CD4-positive, alpha-beta T cell (primary cell): Measurements from ENCODE around the gene METTL14. TPM values are rescaled to one million over a fixed set of nuclear protein-coding genes. Genes with fewer than 3 reads are reported as not detected.
"Not testable (repeated sequence)": the region's sequence is repeated elsewhere in the genome, so short reads cannot be mapped to it uniquely, and the experiment has no call there.

ENCODE experiments used
- ATAC-seq: fragments of 200-7000 bp; cut with Tn5 transposase; one replicate; pipeline ENCODE4 v1.10.0; 2022; ENCODE audit warnings: mild to moderate bottlenecking; ENCODE audit not compliant: poor library complexity
- CTCF ChIA-PET: fragments of 350-600 bp; sonication (Branson Sonifier 250); formaldehyde crosslinking; loops from one replicate; lab custom pipeline; 2021; ENCODE audit warnings: antibody characterized with exemption, inconsistent platforms; lab: Charles Lee
- POLR2A ChIA-PET: fragments of 350-600 bp; sonication (Branson Sonifier 250); formaldehyde crosslinking; loops from one replicate; lab custom pipeline; 2021; ENCODE audit warnings: antibody characterized with exemption, inconsistent platforms; lab: Charles Lee
- DNase-seq, 14 experiments: peaks; one replicate each; pipeline ENCODE4 v3.0.0-alpha.2; 2013 to 2020; ENCODE audit warnings: mixed read lengths in 2 of 14
- H3K27ac ChIP-seq, 2 donors: one replicate each; pipeline versions ENCODE4 v1.5.1 to v1.7.0; 2013; ENCODE audit warnings: low read length in 2 of 2, low read depth in 1 of 2, mild to moderate bottlenecking in 1 of 2
- H3K27me3 ChIP-seq, 2 experiments: 1 replicate in 1 of 2; 2 replicates in 1 of 2; pipeline versions ENCODE4 v1.6.1 to v1.7.0; 2013; ENCODE audit warnings: low read length in 2 of 2, control low read depth in 1 of 2, mild to moderate bottlenecking in 1 of 2, moderate library complexity in 1 of 2; ENCODE audit not compliant: insufficient read depth in 2 of 2, control insufficient read depth in 1 of 2
- H3K36me3 ChIP-seq: one replicate; pipeline ENCODE4 v1.6.1; 2013; ENCODE audit warnings: low read length, control low read depth; ENCODE audit not compliant: insufficient read depth
- H3K4me1 ChIP-seq: one replicate; pipeline ENCODE4 v1.6.1; 2013; ENCODE audit warnings: low read length, control low read depth; ENCODE audit not compliant: insufficient read depth
- H3K4me3 ChIP-seq: one replicate; pipeline ENCODE4 v1.5.1; 2013; ENCODE audit warnings: mild to moderate bottlenecking, low read length, moderate library complexity
- H3K9me3 ChIP-seq, 2 experiments: 1 replicate in 1 of 2; 2 replicates in 1 of 2; pipeline versions ENCODE4 v1.6.1 to v1.7.0; 2013; ENCODE audit warnings: low read length in 2 of 2, mild to moderate bottlenecking in 2 of 2, control low read depth in 1 of 2, moderate library complexity in 1 of 2; ENCODE audit not compliant: control insufficient read depth in 1 of 2, insufficient read depth in 1 of 2
- H3K27ac Mint-ChIP-seq: one replicate; pipeline ENCODE4 v1.8.0; 2020; ENCODE audit warnings: mixed read lengths
- H3K27me3 Mint-ChIP-seq: one replicate; pipeline ENCODE4 v1.8.0; 2021; ENCODE audit warnings: mixed read lengths
- H3K36me3 Mint-ChIP-seq: one replicate; pipeline ENCODE4 v1.8.0; 2021; ENCODE audit warnings: low read depth, mixed read lengths
- H3K4me1 Mint-ChIP-seq: one replicate; pipeline ENCODE4 v1.8.0; 2021; ENCODE audit warnings: low read depth, mixed read lengths
- H3K4me3 Mint-ChIP-seq: one replicate; pipeline ENCODE4 v1.8.0; 2020; ENCODE audit warnings: mild to moderate bottlenecking, mixed read lengths
- H3K9me3 Mint-ChIP-seq: one replicate; pipeline ENCODE4 v1.8.0; 2020; ENCODE audit warnings: mixed read lengths
- CTCF ChIP-seq: fragments of 200-600 bp; IDR thresholded peaks from one replicate; pipeline ENCODE4 v1.8.0; 2022; ENCODE audit warnings: antibody characterized with exemption, mild to moderate bottlenecking
- intact Hi-C, 2 experiments: fragments of 100-400 bp; cut with DNase I in 1 of 2; cut with micrococcal nuclease in 1 of 2; formaldehyde crosslinking; loops; one replicate each; pipeline versions ENCODE4 v1.15.1 to v1.9.0; 2023 to 2025; cut with DNase I, micrococcal nuclease
- polyA plus RNA-seq, 2 donors: library from polyadenylated mRNA; unstranded; fragments of 120-200 nt; gene quantifications; one replicate each; pipeline ENCODE4 v1.2.1, GENCODE V29; 2013
- total RNA-seq, 174 experiments: library from RNA in 2 of 174; stranded (reverse) in 2 of 174; gene quantifications; one replicate each; pipeline ENCODE4 v1.2.3 and lab custom pipeline; 2021 to 2026

Gene METTL14
- total RNA-seq (10 to 100 TPM; 45.1 to 46.5 TPM), total RNA-seq (lab: John Stamatoyannopoulos, UW) (27.5 to 74.9 (median 49.5) reads per million in 172 experiments)
- 28.2 TPM for polyA plus RNA-seq (2013, experiment 1 of 2)
- polyA plus RNA-seq (2013, experiment 2 of 2), result 29.1 TPM

GRCh38 chr4:118684873-118685811 lies at the start of gene METTL14:
TSS of gene METTL14 (plus strand) at chr4:118685392. CDS start at chr4:118685535, 143 bp downstream.
- H3K4me3 ChIP-seq, result peak within 1 kb of the TSS; percentile 73
- no peaks in the 10 kb centered on the region for H3K27me3 ChIP-seq
- no peak for TF ChIP-seq CTCF
- H3K36me3 Mint-ChIP-seq, result peaks cover 41% of the 10 kb centered on the region
- peak within 1 kb of the TSS; percentile 89 for H3K27ac Mint-ChIP-seq
- ATAC-seq, result peak; percentile 90
- peaks cover 33% of the 10 kb centered on the region for H3K4me1 Mint-ChIP-seq
- peaks cover 23% of the 10 kb centered on the region for H3K36me3 ChIP-seq
- no peaks in the 10 kb centered on the region for H3K9me3 ChIP-seq
- DNase-seq, result peak; percentile 71 to 91 (median 78)
- H3K4me1 ChIP-seq, result no peaks in the 10 kb centered on the region
- H3K27ac ChIP-seq, result peak within 1 kb of the TSS; percentile 60 to 85
- peak within 1 kb of the TSS; percentile 93 for H3K4me3 Mint-ChIP-seq
- POLR2A ChIA-PET, result interaction anchor here (0.7 to 1.7 kb wide), 6 partner anchors 12 to 769 kb away, joined by 3 to 11 read pairs (median 4); no protein-coding TSS in a partner anchor
- peaks cover 2% of the 10 kb centered on the region for H3K9me3 Mint-ChIP-seq
- CTCF ChIA-PET, result interaction anchor here (0.6 to 0.7 kb wide), 2 partner anchors 97 to 261 kb away, joined by 3 read pairs; no protein-coding TSS in a partner anchor
- intact Hi-C loops, result loop anchor here (1.0 to 5.0 kb wide), 3 partner anchors 152 to 404 kb away; partner anchors contain the start of gene SEC24D (in 1 of the 2)
- H3K27me3 Mint-ChIP-seq, result no peaks in the 10 kb centered on the region

GRCh38 chr4:118636126-118636525 lies 49.1 kb upstream of the METTL14 start:
- POLR2A ChIA-PET, H3K27me3 ChIP-seq, H3K36me3 ChIP-seq, H3K9me3 Mint-ChIP-seq, H3K27ac Mint-ChIP-seq, intact Hi-C loops, H3K4me1 Mint-ChIP-seq, H3K27me3 Mint-ChIP-seq, CTCF ChIA-PET, H3K4me1 ChIP-seq, H3K27ac ChIP-seq, H3K4me3 ChIP-seq, H3K9me3 ChIP-seq, DNase-seq, H3K4me3 Mint-ChIP-seq, ATAC-seq: not testable (repeated sequence)
- peaks cover 18% of the 10 kb centered on the region for H3K36me3 Mint-ChIP-seq

GRCh38 chr4:118664665-118665064 lies 20.5 kb upstream of the METTL14 start:
- H3K36me3 Mint-ChIP-seq, H3K4me1 Mint-ChIP-seq, H3K4me1 ChIP-seq, intact Hi-C loops, ATAC-seq, H3K9me3 Mint-ChIP-seq, H3K4me3 Mint-ChIP-seq, H3K9me3 ChIP-seq, H3K27me3 ChIP-seq, H3K27ac ChIP-seq, H3K27ac Mint-ChIP-seq, CTCF ChIA-PET, H3K4me3 ChIP-seq, H3K27me3 Mint-ChIP-seq, H3K36me3 ChIP-seq, POLR2A ChIA-PET: not testable (repeated sequence)
- peak in 1 of 14 experiments; percentile 4 for DNase-seq

- H3K27me3 ChIP-seq, H3K36me3 Mint-ChIP-seq, H3K9me3 Mint-ChIP-seq, H3K4me3 Mint-ChIP-seq, H3K27ac Mint-ChIP-seq, H3K27me3 Mint-ChIP-seq, H3K4me3 ChIP-seq, CTCF ChIA-PET, ATAC-seq, POLR2A ChIA-PET, H3K9me3 ChIP-seq, H3K4me1 ChIP-seq, H3K4me1 Mint-ChIP-seq, H3K27ac ChIP-seq, intact Hi-C loops, H3K36me3 ChIP-seq: not testable (repeated sequence)
- peak; percentile 11 to 75 (median 30) for DNase-seq
These were observed 16.0 kb upstream of the METTL14 start for GRCh38 chr4:118669220-118669619.

- H3K4me3 Mint-ChIP-seq, H3K27me3 ChIP-seq, H3K4me3 ChIP-seq, H3K9me3 ChIP-seq, CTCF ChIA-PET, H3K9me3 Mint-ChIP-seq, intact Hi-C loops, H3K4me1 Mint-ChIP-seq, H3K27ac ChIP-seq, H3K36me3 ChIP-seq, DNase-seq, POLR2A ChIA-PET, ATAC-seq, H3K36me3 Mint-ChIP-seq, H3K4me1 ChIP-seq, H3K27me3 Mint-ChIP-seq, H3K27ac Mint-ChIP-seq: not testable (repeated sequence)
These were observed 14.2 kb upstream of the METTL14 start for GRCh38 chr4:118670968-118671367.
